Vagina (tissue), 2 donors: ENCODE data around the gene PTPRN2. TPM values are rescaled to one million over a fixed set of nuclear protein-coding genes. Genes with fewer than 3 reads are reported as not detected.

ENCODE experiments used
- DNase-seq, 2 donors: peaks; one replicate each; pipeline ENCODE4 v3.0.0-alpha.2; 2017; ENCODE audit errors: extremely low spot score in 2 of 2
- H3K27ac ChIP-seq: fragments of 200-600 bp; sonication (generic); one replicate; pipeline ENCODE4 v1.5.1; 2019
- H3K27me3 ChIP-seq: fragments of 200-600 bp; sonication (generic); one replicate; pipeline ENCODE4 v1.5.1; 2019
- H3K36me3 ChIP-seq, 2 donors: fragments of 200-600 bp; sonication (generic); one replicate each; pipeline ENCODE4 v1.5.1; 2017 to 2019
- H3K4me1 ChIP-seq: fragments of 200-600 bp; sonication (generic); one replicate; pipeline ENCODE4 v1.5.1; 2019
- H3K4me3 ChIP-seq, 2 donors: fragments of 200-600 bp; sonication (generic); 1 replicate in 1 of 2; 2 replicates in 1 of 2; pipeline ENCODE4 v1.5.1; 2016 to 2019
- H3K9me3 ChIP-seq: fragments of 200-600 bp; sonication (generic); one replicate; pipeline ENCODE4 v1.5.1; 2019
- POLR2A ChIP-seq, 2 donors: fragments of 450-650 bp; IDR thresholded peaks; one replicate each; pipeline ENCODE4 v1.6.1; 2017; ENCODE audit warnings: antibody characterized with exemption in 2 of 2, mild to moderate bottlenecking in 2 of 2, moderate library complexity in 2 of 2
- POLR2AphosphoS5 ChIP-seq, 2 donors: sonication (generic); formaldehyde crosslinking; IDR thresholded peaks; one replicate each; pipeline ENCODE4 v1.9.0; 2017; ENCODE audit warnings: antibody characterized with exemption in 2 of 2, mild to moderate bottlenecking in 2 of 2, low read depth in 1 of 2; ENCODE audit not compliant: insufficient read depth in 1 of 2
- intact Hi-C: fragments of 100-400 bp; cut with DNase I; formaldehyde crosslinking; loops from one replicate; pipeline ENCODE4 v1.15.1; 2023
- total RNA-seq: library from RNA; depleted of rRNA; stranded (reverse); fragments of >200 nt; gene quantifications from one replicate; pipeline ENCODE4 v1.2.3, GENCODE V29; 2016
- TF ChIP-seq, protein P1 (sequence below), 3 experiments: fragments of 450-650 bp in 2 of 3; fragments of 200-600 bp in 1 of 3; sonication (generic) in 1 of 3; IDR thresholded peaks; one replicate each; pipeline ENCODE4 v1.5.1; 2017 to 2019; ENCODE audit warnings: antibody characterized with exemption in 3 of 3, mild to moderate bottlenecking in 2 of 3, moderate library complexity in 2 of 3

The PTPRN2 gene
- total RNA-seq, 1 donor from 2014 or later, result 7.4 TPM

GRCh38 chr7:158317238-158318205, 270.1 kb downstream of the PTPRN2 start:
- Histone ChIP-seq H3K27ac (no peak overlapping the region), H3K4me3 (no peak overlapping the region), H3K27me3 (no peaks in the 10 kb centered on the region), H3K4me1 (no peaks in the 10 kb centered on the region), H3K36me3 (no peaks in the 10 kb centered on the region), H3K9me3 (no peaks in the 10 kb centered on the region)
- TF ChIP-seq POLR2A (IDR thresholded peaks at IDR 0.05), result no peak
- no peak for TF ChIP-seq POLR2AphosphoS5 (IDR thresholded peaks at IDR 0.05; ENCODE audit: insufficient read depth in 1 of 2, low read depth in 1 of 2)
- TF ChIP-seq, protein P1, sequence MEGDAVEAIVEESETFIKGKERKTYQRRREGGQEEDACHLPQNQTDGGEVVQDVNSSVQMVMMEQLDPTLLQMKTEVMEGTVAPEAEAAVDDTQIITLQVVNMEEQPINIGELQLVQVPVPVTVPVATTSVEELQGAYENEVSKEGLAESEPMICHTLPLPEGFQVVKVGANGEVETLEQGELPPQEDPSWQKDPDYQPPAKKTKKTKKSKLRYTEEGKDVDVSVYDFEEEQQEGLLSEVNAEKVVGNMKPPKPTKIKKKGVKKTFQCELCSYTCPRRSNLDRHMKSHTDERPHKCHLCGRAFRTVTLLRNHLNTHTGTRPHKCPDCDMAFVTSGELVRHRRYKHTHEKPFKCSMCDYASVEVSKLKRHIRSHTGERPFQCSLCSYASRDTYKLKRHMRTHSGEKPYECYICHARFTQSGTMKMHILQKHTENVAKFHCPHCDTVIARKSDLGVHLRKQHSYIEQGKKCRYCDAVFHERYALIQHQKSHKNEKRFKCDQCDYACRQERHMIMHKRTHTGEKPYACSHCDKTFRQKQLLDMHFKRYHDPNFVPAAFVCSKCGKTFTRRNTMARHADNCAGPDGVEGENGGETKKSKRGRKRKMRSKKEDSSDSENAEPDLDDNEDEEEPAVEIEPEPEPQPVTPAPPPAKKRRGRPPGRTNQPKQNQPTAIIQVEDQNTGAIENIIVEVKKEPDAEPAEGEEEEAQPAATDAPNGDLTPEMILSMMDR (IDR thresholded peaks at IDR 0.05), result no peak
- peak in 1 of 2 donors; percentile 56 for DNase-seq
- intact Hi-C loops, result no loop called here

DNA sequence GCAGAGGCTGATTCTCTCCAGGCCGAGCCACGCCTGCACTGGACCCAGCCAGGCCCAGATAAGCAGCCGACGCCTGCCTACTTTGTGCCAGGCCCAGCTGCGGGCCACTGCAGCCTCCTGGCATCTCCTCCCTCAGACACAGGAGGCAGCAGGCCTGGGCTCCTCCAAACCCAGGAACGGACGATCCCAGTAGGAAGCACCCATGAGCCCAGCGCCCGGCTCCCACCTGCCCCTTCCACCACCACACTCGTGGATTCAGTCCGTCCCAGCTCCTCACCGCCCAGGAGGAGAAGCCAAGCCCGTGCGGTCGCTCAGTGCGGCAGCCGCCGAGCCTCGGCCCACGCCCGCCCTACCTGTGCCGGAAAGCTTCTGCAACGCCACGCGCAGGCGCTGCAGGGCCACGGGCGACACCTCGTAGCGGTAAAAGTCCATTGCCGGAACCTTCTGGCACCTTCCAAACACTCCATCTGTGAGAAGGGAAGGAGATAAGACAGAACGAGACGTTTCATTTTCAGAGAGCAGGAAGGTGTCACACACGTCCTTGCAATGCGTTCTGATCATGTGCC, 271.1 kb downstream of the PTPRN2 start:
- intact Hi-C loops, result no loop called here
- H3K36me3 ChIP-seq, result no peaks in the 10 kb centered on the region
- no peak overlapping the region for H3K4me3 ChIP-seq
- H3K27me3 ChIP-seq, result no peaks in the 10 kb centered on the region
- peak in 1 of 2 donors; percentile 49 for DNase-seq
- H3K27ac ChIP-seq, result no peak overlapping the region
- TF ChIP-seq POLR2A (IDR thresholded peaks at IDR 0.05), result no peak
- TF ChIP-seq POLR2AphosphoS5 (IDR thresholded peaks at IDR 0.05; ENCODE audit: insufficient read depth in 1 of 2, low read depth in 1 of 2), result no peak
- TF ChIP-seq, protein P1 (IDR thresholded peaks at IDR 0.05), result no peak
- no peaks in the 10 kb centered on the region for H3K4me1 ChIP-seq
- H3K9me3 ChIP-seq, result no peaks in the 10 kb centered on the region

- H3K27ac ChIP-seq, result no peak overlapping the region
- TF ChIP-seq, protein P1 (IDR thresholded peaks at IDR 0.05), result no peak
- TF ChIP-seq POLR2AphosphoS5 (IDR thresholded peaks at IDR 0.05; ENCODE audit: insufficient read depth in 1 of 2, low read depth in 1 of 2) (no peak), POLR2A (IDR thresholded peaks at IDR 0.05) (no peak)
- H3K36me3 ChIP-seq, result no peaks in the 10 kb centered on the region
- no peaks in the 10 kb centered on the region for H3K27me3 ChIP-seq
- H3K4me3 ChIP-seq, result no peak overlapping the region
- peak in 1 of 2 donors; percentile 52 for DNase-seq
- no peaks in the 10 kb centered on the region for H3K4me1 ChIP-seq
- H3K9me3 ChIP-seq, result no peaks in the 10 kb centered on the region
- intact Hi-C loops, result no loop called here
Measured at GRCh38 chr7:158315881-158316280, 271.7 kb downstream of the PTPRN2 start.

GRCh38 chr7:158315326-158315725, 272.3 kb downstream of the PTPRN2 start:
- Histone ChIP-seq H3K27me3 (no peaks in the 10 kb centered on the region), H3K9me3 (no peaks in the 10 kb centered on the region), H3K4me3 (no peak overlapping the region), H3K36me3 (no peaks in the 10 kb centered on the region), H3K27ac (no peak overlapping the region), H3K4me1 (no peaks in the 10 kb centered on the region)
- peak in 1 of 2 donors; percentile 83 for DNase-seq
- TF ChIP-seq, protein P1 (IDR thresholded peaks at IDR 0.05), result no peak
- TF ChIP-seq POLR2AphosphoS5 (IDR thresholded peaks at IDR 0.05; ENCODE audit: insufficient read depth in 1 of 2, low read depth in 1 of 2) (no peak), POLR2A (IDR thresholded peaks at IDR 0.05) (no peak)
- intact Hi-C loops, result no loop called here
